OCI-LY1 (cell line): ENCODE data around the gene ADARB2.

Experiments used
- H2AFZ ChIP-seq: fragments of 200-600 bp; sonication (generic), shearing (Covaris generic); 2 replicates; pipeline ENCODE4 v1.6.0; 2014; ENCODE audit warnings: antibody characterized with exemption, mild to moderate bottlenecking, low read length
- H3F3A ChIP-seq: fragments of 200-600 bp; sonication (generic), shearing (Covaris generic); 2 replicates; pipeline ENCODE4 v1.6.0; 2014; ENCODE audit warnings: mild to moderate bottlenecking, antibody characterized with exemption, low read length, moderate library complexity; ENCODE audit not compliant: insufficient read depth
- H3K27ac ChIP-seq: fragments of 200-600 bp; sonication (generic); 2 replicates; pipeline ENCODE4 v1.5.1; 2014; ENCODE audit warnings: low read length, mixed run types, mild to moderate bottlenecking, low read depth; ENCODE audit not compliant: poor library complexity, severe bottlenecking
- H3K27me3 ChIP-seq: fragments of 200-600 bp; sonication (generic); 2 replicates; pipeline ENCODE4 v1.6.0; 2014; ENCODE audit warnings: antibody characterized with exemption, mild to moderate bottlenecking, low read length, moderate library complexity; ENCODE audit not compliant: insufficient read depth
- H3K36me3 ChIP-seq: fragments of 200-600 bp; sonication (generic); 2 replicates; pipeline ENCODE4 v1.6.1; 2014; ENCODE audit warnings: mild to moderate bottlenecking, antibody characterized with exemption, low read length, moderate library complexity, mixed read lengths; ENCODE audit not compliant: insufficient read depth
- H3K4me1 ChIP-seq: fragments of 200-600 bp; sonication (generic); 2 replicates; pipeline ENCODE4 v1.5.1; 2014; ENCODE audit warnings: mild to moderate bottlenecking, low read length, moderate library complexity; ENCODE audit not compliant: insufficient read depth, severe bottlenecking
- H3K4me2 ChIP-seq: fragments of 200-600 bp; sonication (generic), shearing (Covaris generic); 2 replicates; pipeline ENCODE4 v1.6.1; 2014; ENCODE audit warnings: low read length
- H3K4me3 ChIP-seq: fragments of 200-600 bp; sonication (generic); 2 replicates; pipeline ENCODE4 v1.5.1; 2014; ENCODE audit warnings: low read length, low read depth, mild to moderate bottlenecking, mixed read lengths; ENCODE audit not compliant: poor library complexity, severe bottlenecking
- H3K79me2 ChIP-seq: fragments of 200-600 bp; shearing (Covaris generic); 2 replicates; pipeline ENCODE4 v1.6.1; 2016; ENCODE audit warnings: mixed run types, low read length, mixed read lengths; ENCODE audit not compliant: insufficient read depth
- H3K9ac ChIP-seq: fragments of 200-600 bp; sonication (generic), shearing (Covaris generic); 2 replicates; pipeline ENCODE4 v1.6.1; 2014; ENCODE audit warnings: mild to moderate bottlenecking, low read length, mixed read lengths
- H3K9me2 ChIP-seq: fragments of 200-600 bp; sonication (generic), shearing (Covaris generic); 2 replicates; pipeline ENCODE4 v1.6.1; 2014; ENCODE audit warnings: low read depth, mild to moderate bottlenecking, low read length, mixed read lengths
- H3K9me3 ChIP-seq: fragments of 200-600 bp; shearing (Covaris generic); 2 replicates; pipeline ENCODE4 v1.6.1; 2014; ENCODE audit warnings: low read length, mixed read lengths
- H4K20me1 ChIP-seq: fragments of 200-600 bp; sonication (generic), shearing (Covaris generic); 2 replicates; pipeline ENCODE4 v1.6.0; 2016; ENCODE audit warnings: mild to moderate bottlenecking, low read length; ENCODE audit not compliant: insufficient read depth
- EZH2 ChIP-seq: fragments of 200-600 bp; sonication (generic), shearing (Covaris generic); IDR thresholded peaks from 2 replicates; pipeline ENCODE4 v1.8.0; 2017; ENCODE audit warnings: borderline replicate concordance, mixed run types, mild to moderate bottlenecking, antibody characterized with exemption, low read length, moderate library complexity, mixed read lengths
- TF ChIP-seq, protein P1 (sequence below): fragments of 200-600 bp; sonication (generic), shearing (Covaris generic); IDR thresholded peaks from 2 replicates; pipeline ENCODE4 v1.5.1; 2017; ENCODE audit warnings: mild to moderate bottlenecking, antibody characterized with exemption, low read length, moderate library complexity, mixed read lengths

Gene ADARB2

DNA sequence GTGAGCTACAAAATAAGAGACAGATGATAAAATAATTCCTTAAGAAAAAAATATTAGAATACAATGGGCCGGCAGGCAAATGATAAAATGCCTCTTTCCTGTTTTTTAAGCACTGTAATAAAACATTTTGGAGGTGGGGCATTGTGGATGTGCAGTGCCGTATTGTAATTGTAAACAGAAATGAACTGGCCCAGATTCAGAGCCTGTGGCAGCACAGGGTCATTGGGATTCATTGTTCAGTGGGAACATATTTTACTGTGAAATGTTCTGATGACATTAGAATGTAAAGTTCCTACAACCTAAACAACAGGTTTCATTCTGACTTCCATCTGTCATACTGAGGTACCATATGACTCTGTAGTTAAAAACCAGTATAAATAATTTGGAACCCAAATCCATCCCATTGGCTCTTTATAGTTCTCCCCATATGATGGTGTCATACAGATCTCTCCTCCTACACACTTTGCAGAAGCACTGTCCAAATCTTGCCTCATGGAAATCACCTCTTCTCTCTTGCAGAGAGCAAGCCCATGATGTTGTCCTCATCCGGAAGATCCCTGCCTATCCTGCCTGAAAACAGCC is 416.5 kb downstream of the ADARB2 start:
- Histone ChIP-seq H3K4me2 (no peak overlapping the region), H2AFZ (no peak overlapping the region), H3K36me3 (no peaks in the 10 kb centered on the region), H3F3A (no peaks in the 10 kb centered on the region), H3K4me1 (no peaks in the 10 kb centered on the region), H3K27ac (no peak overlapping the region), H3K4me3 (no peak overlapping the region), H3K9me2 (no peaks in the 10 kb centered on the region), H4K20me1 (no peaks in the 10 kb centered on the region), H3K9ac (no peak overlapping the region), H3K79me2 (no peaks in the 10 kb centered on the region), H3K27me3 (no peaks in the 10 kb centered on the region), H3K9me3 (no peaks in the 10 kb centered on the region)
- TF ChIP-seq EZH2: no peak
- TF ChIP-seq, protein P1, sequence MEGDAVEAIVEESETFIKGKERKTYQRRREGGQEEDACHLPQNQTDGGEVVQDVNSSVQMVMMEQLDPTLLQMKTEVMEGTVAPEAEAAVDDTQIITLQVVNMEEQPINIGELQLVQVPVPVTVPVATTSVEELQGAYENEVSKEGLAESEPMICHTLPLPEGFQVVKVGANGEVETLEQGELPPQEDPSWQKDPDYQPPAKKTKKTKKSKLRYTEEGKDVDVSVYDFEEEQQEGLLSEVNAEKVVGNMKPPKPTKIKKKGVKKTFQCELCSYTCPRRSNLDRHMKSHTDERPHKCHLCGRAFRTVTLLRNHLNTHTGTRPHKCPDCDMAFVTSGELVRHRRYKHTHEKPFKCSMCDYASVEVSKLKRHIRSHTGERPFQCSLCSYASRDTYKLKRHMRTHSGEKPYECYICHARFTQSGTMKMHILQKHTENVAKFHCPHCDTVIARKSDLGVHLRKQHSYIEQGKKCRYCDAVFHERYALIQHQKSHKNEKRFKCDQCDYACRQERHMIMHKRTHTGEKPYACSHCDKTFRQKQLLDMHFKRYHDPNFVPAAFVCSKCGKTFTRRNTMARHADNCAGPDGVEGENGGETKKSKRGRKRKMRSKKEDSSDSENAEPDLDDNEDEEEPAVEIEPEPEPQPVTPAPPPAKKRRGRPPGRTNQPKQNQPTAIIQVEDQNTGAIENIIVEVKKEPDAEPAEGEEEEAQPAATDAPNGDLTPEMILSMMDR: no peak

DNA sequence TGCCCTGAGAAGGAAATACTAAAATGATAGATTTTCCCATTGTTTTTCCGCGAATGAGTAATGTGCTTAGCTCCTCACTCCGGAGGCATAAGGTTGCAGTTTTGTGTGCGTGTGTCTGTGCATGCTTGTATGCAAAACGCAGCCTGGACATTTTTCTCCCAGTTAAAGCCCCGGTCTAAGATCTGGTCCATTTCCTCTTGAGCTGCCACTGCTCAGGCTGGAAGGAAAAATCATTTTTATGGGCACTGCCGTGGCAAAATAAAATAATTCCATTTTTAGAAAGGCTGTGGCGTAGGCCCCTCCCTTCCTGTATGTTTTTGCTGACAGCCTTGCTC is 420.5 kb downstream of the ADARB2 start:
- H3K9me2 ChIP-seq: no peaks in the 10 kb centered on the region
- H3F3A ChIP-seq: no peaks in the 10 kb centered on the region
- H3K4me1 ChIP-seq: no peaks in the 10 kb centered on the region
- H3K9ac ChIP-seq: no peak overlapping the region
- no peak overlapping the region for H3K4me2 ChIP-seq
- no peaks in the 10 kb centered on the region for H3K36me3 ChIP-seq
- TF ChIP-seq EZH2: no peak
- TF ChIP-seq, protein P1: no peak
- no peaks in the 10 kb centered on the region for H4K20me1 ChIP-seq
- H3K27me3 ChIP-seq: 0 out of 2 replicates have a peak, but pooled peaks cover 4% of the 10 kb centered on the region
- H2AFZ ChIP-seq: no peak overlapping the region
- H3K4me3 ChIP-seq: no peak overlapping the region
- H3K9me3 ChIP-seq: no peaks in the 10 kb centered on the region
- no peak overlapping the region for H3K27ac ChIP-seq
- H3K79me2 ChIP-seq: no peaks in the 10 kb centered on the region

DNA sequence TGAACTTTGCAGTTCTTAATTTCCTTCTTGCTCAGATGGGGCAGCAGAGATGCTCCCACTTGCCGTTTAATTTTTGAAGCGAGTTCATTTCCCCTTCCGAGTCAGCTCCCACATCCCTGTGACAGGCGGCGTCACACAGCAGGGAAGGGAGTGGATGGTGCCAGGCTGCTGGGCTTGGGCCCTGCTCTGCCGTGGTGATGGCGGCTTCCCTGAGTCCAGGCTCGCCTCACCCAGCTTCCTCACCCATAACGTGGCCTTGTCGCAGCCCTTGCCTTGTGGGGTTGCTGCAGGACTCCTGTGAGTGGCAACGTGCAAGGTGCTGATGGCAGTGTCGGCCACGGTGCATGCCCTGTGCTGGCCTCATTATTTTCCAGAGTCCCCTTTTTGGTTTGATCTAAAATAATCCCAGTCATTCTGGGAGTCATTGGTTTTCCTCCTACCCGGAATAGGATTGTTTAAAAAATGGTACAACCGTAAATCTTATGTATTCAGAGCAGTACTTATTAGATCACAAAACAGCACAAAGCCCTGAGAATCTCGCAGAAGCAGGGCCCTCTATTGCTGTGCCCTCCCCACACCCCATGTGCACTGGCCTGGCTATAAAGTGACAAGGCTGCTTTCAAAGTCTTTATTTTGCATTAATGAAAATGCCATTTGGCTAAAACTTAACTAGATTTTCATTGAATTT is 421.1 kb downstream of the ADARB2 start:
- Histone ChIP-seq H3K4me3 (no peak overlapping the region), H3K9ac (no peak overlapping the region), H3K9me2 (no peaks in the 10 kb centered on the region), H3K4me1 (no peaks in the 10 kb centered on the region), H3K27me3 (0 out of 2 replicates have a peak, but pooled peaks cover 4% of the 10 kb centered on the region), H3F3A (no peaks in the 10 kb centered on the region), H4K20me1 (no peaks in the 10 kb centered on the region), H2AFZ (no peak overlapping the region), H3K79me2 (no peaks in the 10 kb centered on the region), H3K27ac (no peak overlapping the region), H3K36me3 (no peaks in the 10 kb centered on the region), H3K9me3 (no peaks in the 10 kb centered on the region), H3K4me2 (no peak overlapping the region)
- no peak for TF ChIP-seq EZH2
- TF ChIP-seq, protein P1: no peak
